ENCODE measurements around the gene NOP10.

NOP10 gene

GRCh38 chr15:34331809-34332208 lies 11.1 kb downstream of the NOP10 start:
- peak; percentile 24 for DNase-seq (ENCODE audit: low read depth)

GRCh38 chr15:34330279-34330678 lies 12.7 kb downstream of the NOP10 start:
- no peak for DNase-seq (ENCODE audit: low read depth)

- DNase-seq (ENCODE audit: low read depth): no peak
These were observed 13.9 kb downstream of the NOP10 start for GRCh38 chr15:34329006-34329405.

GRCh38 chr15:34327906-34328305 lies 15.0 kb downstream of the NOP10 start:
- no peak for DNase-seq (ENCODE audit: low read depth)

- DNase-seq (ENCODE audit: low read depth): no peak
These were observed 17.6 kb downstream of the NOP10 start for GRCh38 chr15:34325368-34325767.

- DNase-seq (ENCODE audit: low read depth): no peak
These were observed 18.0 kb downstream of the NOP10 start for GRCh38 chr15:34324933-34325332.

- no peak for DNase-seq (ENCODE audit: low read depth)
These were observed 19.7 kb downstream of the NOP10 start for GRCh38 chr15:34323217-34323616.

GRCh38 chr15:34318277-34319079 lies 24.5 kb downstream of the NOP10 start:
- DNase-seq (ENCODE audit: low read depth): no peak

- DNase-seq (ENCODE audit: low read depth): no peak
These were observed 28.1 kb downstream of the NOP10 start for GRCh38 chr15:34314491-34315490.

GRCh38 chr15:34311563-34311962 lies 31.4 kb downstream of the NOP10 start:
- DNase-seq (ENCODE audit: low read depth): no peak

- DNase-seq (ENCODE audit: low read depth): peak; percentile 63
These were observed 38.3 kb downstream of the NOP10 start for GRCh38 chr15:34304613-34305012.

GRCh38 chr15:34301058-34301457 lies 41.9 kb downstream of the NOP10 start:
- no peak for DNase-seq (ENCODE audit: low read depth)

GRCh38 chr15:34297059-34297458 lies 45.9 kb downstream of the NOP10 start:
- DNase-seq (ENCODE audit: low read depth): no peak

- no peak for DNase-seq (ENCODE audit: low read depth)
These were observed 50.3 kb downstream of the NOP10 start for GRCh38 chr15:34292621-34293020.

Measured in non-pigmented ciliary epithelial cell (primary cell).